HG03342 (cell line): Measurements from ENCODE around the gene TOM1L2.

Source experiments
- ATAC-seq: cut with Tn5 transposase; IDR thresholded peaks from one replicate; pipeline ENCODE4 v1.9.1; 2021; ENCODE audit warnings: mild to moderate bottlenecking, moderate library complexity; ENCODE audit not compliant: unreplicated experiment

Gene TOM1L2

GRCh38 chr17:17823433-17824118, 148.6 kb downstream of the TOM1L2 start:
- ATAC-seq: peak; percentile 71

GRCh38 chr17:17822616-17823015, 149.6 kb downstream of the TOM1L2 start:
- ATAC-seq: no peak

- no peak for ATAC-seq
Measured at GRCh38 chr17:17822189-17822588, 150.0 kb downstream of the TOM1L2 start.

GRCh38 chr17:17820463-17821158, 151.6 kb downstream of the TOM1L2 start:
- no peak for ATAC-seq

GRCh38 chr17:17820046-17820445, 152.2 kb downstream of the TOM1L2 start:
- ATAC-seq: no peak

GRCh38 chr17:17819561-17819995, 152.6 kb downstream of the TOM1L2 start:
- peak; percentile 31 for ATAC-seq

GRCh38 chr17:17819111-17819510, 153.1 kb downstream of the TOM1L2 start:
- no peak for ATAC-seq

- ATAC-seq: no peak
Measured at GRCh38 chr17:17818088-17818526, 154.1 kb downstream of the TOM1L2 start.

- ATAC-seq: no peak
Measured at GRCh38 chr17:17817552-17817947, 154.7 kb downstream of the TOM1L2 start.

- ATAC-seq: no peak
Measured at GRCh38 chr17:17816831-17817551, 155.2 kb downstream of the TOM1L2 start.

- ATAC-seq: no peak
Measured at GRCh38 chr17:17816240-17816814, 155.9 kb downstream of the TOM1L2 start.

GRCh38 chr17:17815436-17816200, 156.6 kb downstream of the TOM1L2 start:
- ATAC-seq: no peak

- no peak for ATAC-seq
Measured at GRCh38 chr17:17815062-17815406, 157.2 kb downstream of the TOM1L2 start.

- ATAC-seq: no peak
Measured at GRCh38 chr17:17814162-17815061, 157.8 kb downstream of the TOM1L2 start.

GRCh38 chr17:17813725-17814095, 158.5 kb downstream of the TOM1L2 start:
- ATAC-seq: no peak

GRCh38 chr17:17813055-17813724, 159.0 kb downstream of the TOM1L2 start:
- ATAC-seq: no peak

- ATAC-seq: no peak
Measured at GRCh38 chr17:17812211-17813054, 159.8 kb downstream of the TOM1L2 start.
